Measurements from ENCODE around the gene KRT71. TPM values are rescaled to one million over a fixed set of nuclear protein-coding genes. Genes with fewer than 3 reads are reported as not detected.
A peak's percentile ranks its signal among the peaks of the same experiment; 100 is the strongest.

KRT71 gene
- total and polyA plus RNA-seq, 7 donors: not detected

DNA sequence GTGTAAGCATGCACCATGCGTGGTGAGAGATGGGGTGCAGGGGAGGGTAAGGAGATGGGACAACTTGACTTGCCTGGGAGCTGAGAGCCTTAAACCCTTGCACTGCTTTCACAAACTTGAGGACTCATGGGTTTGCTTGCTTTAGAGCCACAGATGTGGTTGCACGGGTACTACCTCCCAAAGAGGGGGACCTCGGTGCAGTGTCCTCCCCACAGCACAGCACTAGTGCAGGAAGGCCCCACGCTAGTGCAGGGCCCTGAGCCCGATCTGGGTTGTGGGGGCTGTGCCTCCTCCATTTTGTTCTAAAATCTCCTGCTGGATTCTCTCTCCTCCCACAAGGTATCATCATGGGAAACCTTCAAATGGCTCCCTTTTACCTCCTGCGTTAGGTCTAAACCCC, 37.1 kb upstream of the KRT71 start:
- H3K27ac ChIP-seq: no peak overlapping the region
- no peak overlapping the region for H3K4me3 ChIP-seq
- H3K9me3 ChIP-seq: no peaks in the 10 kb centered on the region
- peak; percentile 43 for DNase-seq
- no peaks in the 10 kb centered on the region for H3K36me3 ChIP-seq
- H3K27me3 ChIP-seq: no peaks in the 10 kb centered on the region
- TF ChIP-seq EP300 (IDR thresholded peaks at IDR 0.05) (no peak), POLR2A (IDR thresholded peaks at IDR 0.05) (no peak), POLR2AphosphoS5 (IDR thresholded peaks at IDR 0.05) (no peak)
- TF ChIP-seq, protein P1, sequence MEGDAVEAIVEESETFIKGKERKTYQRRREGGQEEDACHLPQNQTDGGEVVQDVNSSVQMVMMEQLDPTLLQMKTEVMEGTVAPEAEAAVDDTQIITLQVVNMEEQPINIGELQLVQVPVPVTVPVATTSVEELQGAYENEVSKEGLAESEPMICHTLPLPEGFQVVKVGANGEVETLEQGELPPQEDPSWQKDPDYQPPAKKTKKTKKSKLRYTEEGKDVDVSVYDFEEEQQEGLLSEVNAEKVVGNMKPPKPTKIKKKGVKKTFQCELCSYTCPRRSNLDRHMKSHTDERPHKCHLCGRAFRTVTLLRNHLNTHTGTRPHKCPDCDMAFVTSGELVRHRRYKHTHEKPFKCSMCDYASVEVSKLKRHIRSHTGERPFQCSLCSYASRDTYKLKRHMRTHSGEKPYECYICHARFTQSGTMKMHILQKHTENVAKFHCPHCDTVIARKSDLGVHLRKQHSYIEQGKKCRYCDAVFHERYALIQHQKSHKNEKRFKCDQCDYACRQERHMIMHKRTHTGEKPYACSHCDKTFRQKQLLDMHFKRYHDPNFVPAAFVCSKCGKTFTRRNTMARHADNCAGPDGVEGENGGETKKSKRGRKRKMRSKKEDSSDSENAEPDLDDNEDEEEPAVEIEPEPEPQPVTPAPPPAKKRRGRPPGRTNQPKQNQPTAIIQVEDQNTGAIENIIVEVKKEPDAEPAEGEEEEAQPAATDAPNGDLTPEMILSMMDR (IDR thresholded peaks at IDR 0.05): no peak
- no peaks in the 10 kb centered on the region for H3K4me1 ChIP-seq
- 88 to 95% methylated on average over 6 of the region's 6 CpGs for WGBS, 2 donors
- intact Hi-C loops (cut with DNase I): no loop called here

- TF ChIP-seq EP300 (IDR thresholded peaks at IDR 0.05): no peak
- no peak for TF ChIP-seq POLR2A (IDR thresholded peaks at IDR 0.05)
- TF ChIP-seq, protein P1 (IDR thresholded peaks at IDR 0.05): no peak
- no peak for TF ChIP-seq POLR2AphosphoS5 (IDR thresholded peaks at IDR 0.05)
- 86 to 92% methylated on average over 17 of the region's 17 CpGs for WGBS, 2 donors
- DNase-seq: peak; percentile 53
Observed at GRCh38 chr12:52587563-52587962, 34.6 kb upstream of the KRT71 start.

DNA sequence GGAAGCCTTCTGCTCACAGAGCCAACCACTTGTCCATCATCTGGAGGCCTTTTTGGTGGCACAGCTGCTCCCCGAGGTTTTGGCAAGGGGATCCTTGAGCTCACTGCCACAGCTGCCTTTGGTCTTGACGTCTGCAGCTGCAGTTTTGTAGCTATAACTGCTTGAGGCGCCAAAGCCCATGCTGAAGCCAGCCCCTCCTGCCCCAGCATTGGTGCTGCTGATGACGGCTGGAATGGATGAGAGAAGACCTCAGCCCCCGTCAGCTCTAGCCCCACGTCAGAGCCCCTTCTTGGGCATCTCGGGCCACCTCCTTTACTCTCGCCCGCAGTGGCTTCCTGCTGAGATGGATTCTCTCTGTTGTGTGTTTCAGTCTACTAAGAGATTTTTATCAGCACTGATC, 33.0 kb upstream of the KRT71 start:
- intact Hi-C loops (cut with DNase I): loop anchor here (10.0 kb wide), 1 partner anchor 431 kb away; no protein-coding TSS in a partner anchor
- no peaks in the 10 kb centered on the region for H3K27me3 ChIP-seq
- H3K27ac ChIP-seq: no peak overlapping the region
- no peaks in the 10 kb centered on the region for H3K36me3 ChIP-seq
- TF ChIP-seq POLR2AphosphoS5 (IDR thresholded peaks at IDR 0.05) (no peak), EP300 (IDR thresholded peaks at IDR 0.05) (no peak), POLR2A (IDR thresholded peaks at IDR 0.05) (no peak)
- TF ChIP-seq, protein P1 (IDR thresholded peaks at IDR 0.05): no peak
- H3K9me3 ChIP-seq: no peaks in the 10 kb centered on the region
- H3K4me3 ChIP-seq: no peak overlapping the region
- DNase-seq: peak; percentile 27
- WGBS, 2 donors: 61 to 78% methylated on average over 9 of the region's 9 CpGs
- no peaks in the 10 kb centered on the region for H3K4me1 ChIP-seq

More at GRCh38 chr12:52587563-52587962, 34.6 kb upstream of the KRT71 start:
- Histone ChIP-seq H3K36me3 (no peaks in the 10 kb centered on the region), H3K4me3 (no peak overlapping the region), H3K27ac (no peak overlapping the region), H3K9me3 (no peaks in the 10 kb centered on the region), H3K4me1 (no peaks in the 10 kb centered on the region), H3K27me3 (no peaks in the 10 kb centered on the region)
- intact Hi-C loops (cut with DNase I): loop anchor here (10.0 kb wide), 1 partner anchor 433 kb away; no protein-coding TSS in a partner anchor

- H3K9me3 ChIP-seq: no peaks in the 10 kb centered on the region
- H3K4me1 ChIP-seq: no peaks in the 10 kb centered on the region
- 88 to 92% methylated on average over 3 of the region's 3 CpGs for WGBS, 2 donors
- DNase-seq: peak; percentile 15
- TF ChIP-seq POLR2A (IDR thresholded peaks at IDR 0.05) (no peak), POLR2AphosphoS5 (IDR thresholded peaks at IDR 0.05) (no peak), EP300 (IDR thresholded peaks at IDR 0.05) (no peak)
- TF ChIP-seq, protein P1 (IDR thresholded peaks at IDR 0.05): no peak
- no peaks in the 10 kb centered on the region for H3K27me3 ChIP-seq
- no peak overlapping the region for H3K4me3 ChIP-seq
- intact Hi-C loops (cut with DNase I): loop anchor here (10.0 kb wide), 1 partner anchor 430 kb away; no protein-coding TSS in a partner anchor
- no peak overlapping the region for H3K27ac ChIP-seq
- no peaks in the 10 kb centered on the region for H3K36me3 ChIP-seq
Observed at GRCh38 chr12:52585066-52585465, 32.1 kb upstream of the KRT71 start.

- no peak for TF ChIP-seq POLR2AphosphoS5 (IDR thresholded peaks at IDR 0.05)
- TF ChIP-seq, protein P1 (IDR thresholded peaks at IDR 0.05): no peak
- TF ChIP-seq EP300 (IDR thresholded peaks at IDR 0.05): no peak
- no peak for TF ChIP-seq POLR2A (IDR thresholded peaks at IDR 0.05)
- 86 to 93% methylated on average over 9 of the region's 9 CpGs for WGBS, 2 donors
- intact Hi-C loops (cut with DNase I): loop anchor here (5.0 to 10.0 kb wide), 2 partner anchors 212 to 429 kb away; no protein-coding TSS in a partner anchor
- peak; percentile 26 for DNase-seq
- no peak overlapping the region for H3K4me3 ChIP-seq
- no peak overlapping the region for H3K27ac ChIP-seq
- H3K4me1 ChIP-seq: no peaks in the 10 kb centered on the region
- H3K9me3 ChIP-seq: no peaks in the 10 kb centered on the region
- H3K27me3 ChIP-seq: no peaks in the 10 kb centered on the region
- H3K36me3 ChIP-seq: no peaks in the 10 kb centered on the region
Observed at GRCh38 chr12:52584156-52584682, 31.3 kb upstream of the KRT71 start.

Measured in sigmoid colon (tissue), 7 donors.